ENCODE results near the gene FOXRED1.

- no peak for TF ChIP-seq CTCF (IDR thresholded peaks at IDR 0.05)
- TF ChIP-seq POLR2A (IDR thresholded peaks at IDR 0.05): no peak
Measured at GRCh38 chr11:126318574-126319373, 49.8 kb downstream of the FOXRED1 start.

Measured in body of pancreas (tissue), 4 donors.